NCI-H524 (cell line): ENCODE data around the gene PRKAG1.
A peak's percentile ranks its signal among the peaks of the same experiment; 100 is the strongest.

Experiments
- DNase-seq, 2 experiments: peaks; one replicate each; lab custom pipeline; 2025; lab: John Stamatoyannopoulos, UW

Gene PRKAG1

DNA sequence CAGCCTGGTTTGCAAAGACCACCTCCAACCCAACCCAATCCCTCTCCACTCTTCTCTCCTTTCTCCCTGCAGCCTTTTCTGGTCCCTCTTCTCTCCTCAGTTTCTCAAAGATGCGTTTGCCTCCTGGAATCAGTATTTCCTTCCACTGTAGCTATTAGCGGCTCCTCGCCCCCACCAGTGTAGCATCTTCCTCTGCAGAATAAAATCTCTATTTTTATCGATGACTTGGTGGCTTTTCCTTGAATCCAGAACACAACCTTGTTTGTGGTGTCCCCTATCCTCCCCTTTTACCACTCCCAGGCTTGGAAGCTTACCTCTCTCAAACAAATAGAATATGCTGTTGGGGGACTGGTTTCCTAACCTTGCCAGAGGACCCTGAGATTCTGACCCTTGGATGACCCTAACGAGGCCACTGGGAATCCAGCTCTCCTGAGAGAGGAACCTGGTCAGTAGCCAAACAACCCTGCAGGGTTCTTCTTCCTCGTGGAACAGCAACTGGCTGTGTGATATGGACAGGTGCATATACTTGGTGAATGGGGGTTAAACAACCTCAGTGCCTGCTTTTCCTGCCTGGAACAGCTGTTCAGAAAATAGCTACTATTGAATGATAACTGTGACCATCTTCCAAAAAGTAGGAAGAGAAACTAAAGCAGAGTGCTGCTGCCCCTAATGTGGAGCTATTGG lies 36.0 kb downstream of the PRKAG1 start:
- DNase-seq: no peak

GRCh38 chr12:48981757-48982157 lies 36.8 kb downstream of the PRKAG1 start:
- no peak for DNase-seq

DNA sequence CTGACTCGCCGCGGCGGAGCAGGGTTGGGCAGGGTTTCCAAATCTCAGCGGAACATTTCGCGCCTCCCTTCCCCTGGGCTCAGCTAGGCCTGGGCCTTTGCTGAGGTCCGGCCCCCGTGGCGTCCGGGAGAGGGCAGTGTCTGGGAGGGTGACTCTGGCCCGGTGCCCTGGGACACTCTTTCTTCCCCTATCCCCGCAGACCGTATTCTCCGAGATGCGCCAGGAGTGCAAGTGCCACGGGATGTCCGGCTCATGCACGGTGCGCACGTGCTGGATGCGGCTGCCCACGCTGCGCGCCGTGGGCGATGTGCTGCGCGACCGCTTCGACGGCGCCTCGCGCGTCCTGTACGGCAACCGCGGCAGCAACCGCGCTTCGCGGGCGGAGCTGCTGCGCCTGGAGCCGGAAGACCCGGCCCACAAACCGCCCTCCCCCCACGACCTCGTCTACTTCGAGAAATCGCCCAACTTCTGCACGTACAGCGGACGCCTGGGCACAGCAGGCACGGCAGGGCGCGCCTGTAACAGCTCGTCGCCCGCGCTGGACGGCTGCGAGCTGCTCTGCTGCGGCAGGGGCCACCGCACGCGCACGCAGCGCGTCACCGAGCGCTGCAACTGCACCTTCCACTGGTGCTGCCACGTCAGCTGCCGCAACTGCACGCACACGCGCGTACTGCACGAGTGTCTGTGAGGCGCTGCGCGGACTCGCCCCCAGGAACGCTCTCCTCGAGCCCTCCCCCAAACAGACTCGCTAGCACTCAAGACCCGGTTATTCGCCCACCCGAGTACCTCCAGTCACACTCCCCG lies 37.4 kb downstream of the PRKAG1 start:
- peak in 1 of 2 experiments; percentile 38 for DNase-seq

DNA sequence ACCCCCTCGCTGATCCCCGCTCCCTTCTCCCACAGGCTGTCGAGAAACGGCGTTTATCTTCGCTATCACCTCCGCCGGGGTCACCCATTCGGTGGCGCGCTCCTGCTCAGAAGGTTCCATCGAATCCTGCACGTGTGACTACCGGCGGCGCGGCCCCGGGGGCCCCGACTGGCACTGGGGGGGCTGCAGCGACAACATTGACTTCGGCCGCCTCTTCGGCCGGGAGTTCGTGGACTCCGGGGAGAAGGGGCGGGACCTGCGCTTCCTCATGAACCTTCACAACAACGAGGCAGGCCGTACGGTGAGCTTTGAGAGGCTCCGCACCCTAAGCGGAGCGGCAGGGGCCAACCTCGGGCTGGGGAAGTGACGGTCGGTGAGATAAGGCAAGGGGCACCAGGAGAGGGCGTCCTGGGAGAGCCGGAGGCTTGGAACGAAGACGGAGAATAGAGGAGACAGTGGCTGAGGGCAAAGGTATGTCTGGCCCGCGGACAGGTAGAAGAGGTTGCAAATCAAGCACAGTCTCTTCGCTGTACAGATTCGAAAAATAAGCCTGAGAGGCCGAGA lies 38.1 kb downstream of the PRKAG1 start:
- peak in 1 of 2 experiments; percentile 62 for DNase-seq

DNA sequence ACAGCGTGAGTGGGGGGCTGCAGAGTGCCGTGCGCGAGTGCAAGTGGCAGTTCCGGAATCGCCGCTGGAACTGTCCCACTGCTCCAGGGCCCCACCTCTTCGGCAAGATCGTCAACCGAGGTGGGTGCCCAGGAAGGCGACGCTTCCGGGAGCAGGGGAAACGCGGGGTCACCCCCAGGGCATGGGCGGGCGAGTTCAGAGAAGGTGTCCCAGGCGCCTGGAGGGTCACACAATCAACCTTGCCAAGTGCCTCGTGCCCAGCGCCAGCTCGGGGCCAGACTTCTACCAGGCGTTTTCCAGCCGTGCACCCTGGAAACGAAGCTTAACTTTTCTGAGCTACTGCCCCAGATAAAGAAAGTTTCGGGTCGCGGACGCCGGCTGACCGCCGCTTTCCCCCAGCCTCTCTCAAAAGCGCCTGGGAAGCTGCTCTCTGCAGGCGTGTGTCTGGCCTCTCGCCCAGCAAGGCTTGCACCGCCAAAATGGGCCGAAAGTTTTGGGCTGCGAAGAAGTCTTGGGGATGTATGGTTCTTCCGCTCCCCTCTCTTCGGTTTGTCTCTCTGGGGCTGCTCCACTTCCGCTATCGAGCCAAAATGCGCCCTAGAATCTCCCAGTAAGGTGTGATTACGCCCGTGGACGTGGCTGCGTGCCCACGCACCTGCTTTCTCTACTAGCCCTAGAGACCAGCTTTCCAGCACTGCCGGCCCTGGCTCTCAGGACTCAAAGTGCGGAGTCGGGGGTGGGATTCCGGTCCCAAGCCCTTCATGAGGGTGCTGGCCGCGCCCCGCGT lies 38.8 kb downstream of the PRKAG1 start:
- no peak for DNase-seq

- DNase-seq: peak in 1 of 2 experiments; percentile 22
These were observed 39.6 kb downstream of the PRKAG1 start for GRCh38 chr12:48978741-48979601.

GRCh38 chr12:48978291-48978740 lies 40.3 kb downstream of the PRKAG1 start, which contains the start of gene WNT1:
Gene WNT1, plus strand, starts transcription at chr12:48978322. Its CDS starts 329 bp downstream, at chr12:48978651.
- DNase-seq: no peak

GRCh38 chr12:48977290-48978281 lies 41.0 kb downstream of the PRKAG1 start:
- DNase-seq: peak in 1 of 2 experiments; percentile 33

GRCh38 chr12:48973941-48974673 lies 44.5 kb downstream of the PRKAG1 start:
- DNase-seq: peak in 1 of 2 experiments; percentile 50

DNA sequence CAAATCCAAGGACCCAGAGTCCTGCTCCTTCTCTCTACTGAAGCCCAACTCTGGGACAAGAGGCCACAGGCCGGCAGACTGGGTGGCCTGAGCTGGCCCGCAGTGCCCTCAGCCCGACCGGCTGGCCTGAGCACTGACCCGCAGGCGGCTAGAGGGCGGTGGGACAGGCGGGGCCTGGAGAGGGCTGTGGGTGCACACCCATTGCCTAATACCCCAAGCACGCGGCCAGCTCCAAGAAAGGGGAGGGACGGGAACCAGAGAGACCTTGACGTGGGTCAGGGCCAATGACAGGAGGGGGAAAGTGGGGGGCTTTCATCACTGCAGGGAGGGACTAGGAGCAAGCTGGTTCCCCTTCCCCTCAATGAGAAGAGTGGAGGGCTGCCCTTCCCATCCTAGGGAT lies 45.0 kb downstream of the PRKAG1 start:
- DNase-seq: no peak

- no peak for DNase-seq
These were observed 45.6 kb downstream of the PRKAG1 start for GRCh38 chr12:48972952-48973483.

DNA sequence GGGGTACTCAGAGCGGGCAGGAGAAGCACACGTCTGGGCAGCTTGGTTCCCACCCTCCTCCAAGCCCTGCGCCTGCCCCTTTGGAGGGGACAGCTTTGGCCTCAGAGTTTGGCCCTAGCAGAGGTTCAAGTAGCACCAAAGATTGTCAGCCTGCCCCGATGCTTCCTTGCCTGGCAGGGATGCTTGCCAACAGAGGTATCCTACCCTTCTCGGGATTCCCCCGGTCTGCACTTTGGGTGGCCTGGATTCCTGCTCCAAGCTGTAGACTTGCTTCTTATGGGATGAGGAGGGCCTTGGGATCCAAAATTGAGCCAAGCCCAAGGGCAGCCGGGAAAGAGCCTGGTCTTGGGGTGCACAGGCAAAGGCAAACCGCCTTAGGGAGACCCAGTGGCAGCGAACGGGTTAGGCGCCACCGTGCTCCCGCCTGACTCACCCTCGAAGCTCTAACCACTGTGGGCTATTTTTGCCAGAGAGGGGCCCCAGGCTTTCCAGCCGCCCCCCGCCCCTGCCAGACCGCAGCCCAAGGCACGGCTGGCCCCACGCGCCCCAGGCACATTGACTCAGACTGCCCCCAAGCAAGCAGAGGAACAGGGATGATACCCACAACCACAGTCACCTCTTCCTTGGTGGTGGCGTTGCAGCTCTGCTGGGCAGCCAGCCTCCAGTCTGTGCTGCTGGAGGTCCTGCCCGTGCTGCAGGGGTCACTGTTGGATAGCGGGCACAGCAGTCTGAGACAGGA lies 46.2 kb downstream of the PRKAG1 start:
- no peak for DNase-seq

- DNase-seq: no peak
These were observed 47.8 kb downstream of the PRKAG1 start for GRCh38 chr12:48970702-48971334.

GRCh38 chr12:48969833-48970701 lies 48.5 kb downstream of the PRKAG1 start:
- DNase-seq: peak in 1 of 2 experiments; percentile 27

DNA sequence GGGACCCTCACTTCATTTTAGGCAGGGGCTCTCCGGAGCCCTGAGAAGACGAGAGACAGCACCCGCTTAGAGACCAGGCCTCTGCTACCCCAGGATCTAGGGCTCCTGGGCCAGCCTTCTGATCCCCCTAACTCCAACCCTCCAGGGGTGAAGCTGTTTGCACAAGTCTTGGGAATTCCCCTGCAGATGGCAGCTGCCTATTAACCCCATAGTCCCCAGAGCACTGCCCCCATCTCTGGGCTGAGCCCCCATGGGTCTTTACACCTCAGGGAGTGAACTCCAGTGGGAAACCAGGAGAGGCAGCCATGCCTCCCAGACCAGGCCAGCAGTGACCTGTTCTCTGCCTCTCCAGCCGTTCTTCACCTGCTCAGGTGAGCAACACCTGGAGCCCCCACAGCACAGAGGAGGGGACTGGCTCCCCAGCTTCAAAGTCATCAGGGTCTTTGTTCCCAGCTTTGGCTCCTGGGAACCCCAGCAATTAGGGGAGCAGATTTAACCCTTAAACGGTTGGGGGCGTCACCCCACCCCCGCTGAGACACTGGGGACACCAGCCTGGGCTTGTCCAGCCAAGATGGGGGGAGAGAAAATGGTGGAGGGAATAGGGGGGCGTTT lies 49.3 kb downstream of the PRKAG1 start:
- no peak for DNase-seq

- no peak for DNase-seq
These were observed 50.1 kb downstream of the PRKAG1 start for GRCh38 chr12:48968467-48968866.
